ENCODE measurements around the gene CCNQ.

DNA sequence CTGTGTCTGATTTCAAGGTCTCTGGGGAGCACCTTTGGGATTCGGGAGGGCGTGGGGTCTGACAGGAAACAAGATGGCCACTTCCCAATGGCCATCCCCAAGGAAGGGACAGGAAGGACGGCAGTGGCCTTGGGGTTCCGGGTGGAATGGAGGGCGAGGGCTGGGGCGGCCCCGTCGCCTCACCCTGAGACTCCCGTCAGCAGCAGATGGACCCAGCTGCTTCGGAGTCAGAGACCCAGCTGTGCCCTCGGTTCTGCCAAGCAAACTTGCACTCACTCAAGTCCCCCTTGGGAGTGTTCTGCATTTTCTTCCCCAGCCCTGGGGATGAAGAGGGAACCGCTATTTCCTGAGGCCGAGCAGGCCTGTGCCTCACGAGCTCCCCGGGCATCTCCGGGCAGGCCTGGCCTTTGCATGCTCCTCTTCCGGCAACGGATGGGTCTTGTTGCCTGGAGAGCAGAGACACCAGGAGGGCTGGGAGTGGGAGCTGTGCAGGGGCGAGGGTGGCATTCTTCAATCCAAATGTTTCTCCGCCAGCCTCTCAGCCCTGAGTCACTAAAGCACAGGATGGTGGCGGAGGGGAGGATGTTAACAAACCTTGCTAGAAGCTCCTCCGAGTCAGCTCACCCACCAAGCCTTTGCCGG is 41.2 kb upstream of the CCNQ start:
- TF ChIP-seq CTCF (IDR thresholded peaks at IDR 0.05; ENCODE audit: low read length) (no peak), EZH2 (optimal IDR thresholded peaks at IDR 0.05; ENCODE audit: low read depth, low read length) (no peak)

Data from MM.1S (cell line).